Mucosa of rectum (tissue), 2 donors: ENCODE data around the gene POLR2C.

ENCODE experiments used
- H3K27ac ChIP-seq, 2 donors: one replicate each; pipeline ENCODE4 v1.7.0; 2013; ENCODE audit warnings: inconsistent platforms in 2 of 2, low read depth in 2 of 2, low read length in 2 of 2
- H3K27me3 ChIP-seq, 2 donors: one replicate each; pipeline ENCODE4 v1.7.0; 2013; ENCODE audit warnings: low read length in 2 of 2; ENCODE audit not compliant: control insufficient read depth in 2 of 2, insufficient read depth in 2 of 2
- H3K36me3 ChIP-seq, 2 donors: one replicate each; pipeline ENCODE4 v1.7.0; 2013; ENCODE audit warnings: low read length in 2 of 2; ENCODE audit not compliant: control insufficient read depth in 2 of 2, insufficient read depth in 2 of 2
- H3K4me1 ChIP-seq, 2 donors: one replicate each; pipeline ENCODE4 v1.7.0; 2013; ENCODE audit warnings: low read length in 2 of 2, mild to moderate bottlenecking in 1 of 2; ENCODE audit not compliant: control insufficient read depth in 2 of 2, insufficient read depth in 2 of 2
- H3K4me3 ChIP-seq, 2 donors: one replicate each; pipeline ENCODE4 v1.7.0; 2013; ENCODE audit warnings: low read length in 2 of 2
- H3K9ac ChIP-seq, 2 donors: one replicate each; pipeline ENCODE4 v1.7.0; 2013; ENCODE audit warnings: low read length in 2 of 2, low read depth in 1 of 2, mild to moderate bottlenecking in 1 of 2
- H3K9me3 ChIP-seq, 2 donors: one replicate each; pipeline ENCODE4 v1.7.0; 2013; ENCODE audit warnings: low read length in 2 of 2; ENCODE audit not compliant: control insufficient read depth in 2 of 2
- donor health status: healthy.
- donor health status: Normal muscosa, but diverticular disease.

The POLR2C gene

GRCh38 chr16:57501492-57501891, 39.0 kb downstream of the POLR2C start:
- Histone ChIP-seq H3K27me3 (no peaks in the 10 kb centered on the region), H3K36me3 (no peaks in the 10 kb centered on the region), H3K27ac (no peak overlapping the region), H3K4me1 (no peaks in the 10 kb centered on the region), H3K4me3 (no peak overlapping the region), H3K9me3 (no peaks in the 10 kb centered on the region), H3K9ac (no peak overlapping the region)

GRCh38 chr16:57502048-57502775, 39.7 kb downstream of the POLR2C start:
- Histone ChIP-seq H3K4me3 (no peak overlapping the region), H3K4me1 (no peaks in the 10 kb centered on the region), H3K9me3 (no peaks in the 10 kb centered on the region), H3K27me3 (no peaks in the 10 kb centered on the region), H3K36me3 (no peaks in the 10 kb centered on the region), H3K27ac (no peak overlapping the region), H3K9ac (no peak overlapping the region)

GRCh38 chr16:57503366-57503765, 40.9 kb downstream of the POLR2C start:
- Histone ChIP-seq H3K27me3 (no peaks in the 10 kb centered on the region), H3K36me3 (no peaks in the 10 kb centered on the region), H3K4me3 (no peak overlapping the region), H3K4me1 (no peaks in the 10 kb centered on the region), H3K9me3 (no peaks in the 10 kb centered on the region), H3K9ac (no peak overlapping the region), H3K27ac (no peak overlapping the region)

- Histone ChIP-seq H3K9me3 (no peaks in the 10 kb centered on the region), H3K36me3 (no peaks in the 10 kb centered on the region), H3K4me1 (no peaks in the 10 kb centered on the region), H3K27me3 (no peaks in the 10 kb centered on the region), H3K27ac (no peak overlapping the region), H3K9ac (no peak overlapping the region), H3K4me3 (no peak overlapping the region)
Observed at GRCh38 chr16:57504001-57504400, 41.5 kb downstream of the POLR2C start.

GRCh38 chr16:57504491-57504890, 42.0 kb downstream of the POLR2C start:
- Histone ChIP-seq H3K4me3 (no peak overlapping the region), H3K9ac (no peak overlapping the region), H3K9me3 (no peaks in the 10 kb centered on the region), H3K27me3 (no peaks in the 10 kb centered on the region), H3K4me1 (no peaks in the 10 kb centered on the region), H3K27ac (no peak overlapping the region), H3K36me3 (no peaks in the 10 kb centered on the region)

DNA sequence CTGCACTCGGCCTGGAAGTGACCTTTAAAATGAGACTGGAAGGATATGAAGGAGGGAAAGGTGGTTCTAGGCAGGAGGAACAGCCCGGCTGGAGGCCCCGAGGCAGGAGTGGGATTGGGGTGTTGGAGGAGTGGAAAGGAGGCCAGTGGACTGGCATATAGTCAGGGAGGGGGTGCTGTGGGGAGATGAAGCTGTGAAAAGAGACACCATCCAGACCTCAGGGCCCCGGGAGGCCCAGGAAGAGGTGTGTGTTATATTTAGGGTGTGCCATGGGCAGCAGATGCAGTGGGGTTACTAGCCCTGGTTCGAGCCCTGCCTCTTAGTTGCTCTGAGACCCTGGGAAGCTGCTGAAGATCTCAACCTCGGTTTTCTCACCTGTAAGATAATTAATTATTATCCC, 42.7 kb downstream of the POLR2C start:
- no peaks in the 10 kb centered on the region for H3K9me3 ChIP-seq
- no peaks in the 10 kb centered on the region for H3K36me3 ChIP-seq
- H3K27ac ChIP-seq, result no peak overlapping the region
- no peak overlapping the region for H3K9ac ChIP-seq
- no peak overlapping the region for H3K4me3 ChIP-seq
- H3K4me1 ChIP-seq, result no peaks in the 10 kb centered on the region
- H3K27me3 ChIP-seq, result no peaks in the 10 kb centered on the region

DNA sequence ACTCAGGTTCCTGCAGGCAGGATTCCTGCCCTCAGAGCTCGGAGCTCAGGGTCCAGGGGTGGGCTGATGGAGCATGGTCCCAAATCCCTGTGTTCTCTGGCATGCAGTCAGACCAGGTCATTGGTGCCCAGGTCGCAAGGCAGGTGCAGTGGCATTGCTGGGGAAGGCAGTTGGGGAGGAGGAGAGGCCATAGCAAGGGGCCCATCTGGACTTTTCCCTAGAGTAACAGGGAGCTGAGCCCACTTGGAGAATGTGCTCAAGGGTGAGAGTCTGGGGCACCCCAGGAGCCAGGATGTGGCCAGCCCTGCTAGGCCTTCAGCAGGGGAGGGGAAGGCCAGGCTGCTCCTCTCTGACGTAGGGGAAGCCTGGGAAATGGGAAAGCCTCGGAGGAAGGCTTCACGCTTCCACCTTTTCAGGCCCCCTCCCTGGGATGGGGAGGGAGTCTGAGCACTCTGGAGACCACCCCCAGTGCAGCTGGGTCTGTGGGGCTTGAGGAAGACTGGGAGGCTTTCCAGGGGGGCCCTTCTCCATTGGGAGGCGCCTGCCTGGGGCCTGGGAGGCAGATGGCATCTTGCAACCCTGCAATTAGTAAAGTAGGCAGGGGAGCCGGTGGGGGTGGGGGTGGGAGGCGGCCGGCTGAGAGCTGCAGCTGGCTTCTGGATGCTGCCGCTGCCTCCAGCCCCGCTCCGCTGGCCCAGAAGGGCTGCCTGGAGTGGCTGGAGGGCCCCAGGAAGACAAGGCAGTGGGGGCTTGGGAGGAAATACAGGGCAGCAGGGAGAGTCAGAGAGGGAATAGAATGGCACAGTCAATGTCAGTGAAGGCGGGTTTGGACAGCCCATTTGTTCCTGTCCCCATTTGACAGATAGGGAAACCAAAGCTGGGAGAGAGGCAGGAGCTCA, 44.9 kb downstream of the POLR2C start:
- H3K4me1 ChIP-seq, result no peaks in the 10 kb centered on the region
- no peaks in the 10 kb centered on the region for H3K36me3 ChIP-seq
- no peak overlapping the region for H3K4me3 ChIP-seq
- H3K9me3 ChIP-seq, result no peaks in the 10 kb centered on the region
- H3K27ac ChIP-seq, result no peak overlapping the region
- H3K27me3 ChIP-seq, result no peaks in the 10 kb centered on the region
- H3K9ac ChIP-seq, result no peak overlapping the region

- no peak overlapping the region for H3K9ac ChIP-seq
- H3K4me1 ChIP-seq, result peaks cover 2 to 3% of the 10 kb centered on the region in 2 donors
Observed at GRCh38 chr16:57508035-57508425, 45.6 kb downstream of the POLR2C start.

GRCh38 chr16:57509231-57509923, 46.9 kb downstream of the POLR2C start:
- H3K27me3 ChIP-seq, result no peaks in the 10 kb centered on the region
- H3K9me3 ChIP-seq, result no peaks in the 10 kb centered on the region
- H3K9ac ChIP-seq, result no peak overlapping the region
- H3K27ac ChIP-seq, result no peak overlapping the region
- H3K36me3 ChIP-seq, result no peaks in the 10 kb centered on the region
- no peak overlapping the region for H3K4me3 ChIP-seq
- H3K4me1 ChIP-seq, result peaks cover 3 to 9% of the 10 kb centered on the region in 2 donors

More at GRCh38 chr16:57508035-57508425, 45.6 kb downstream of the POLR2C start:
- H3K36me3 ChIP-seq, result no peaks in the 10 kb centered on the region
- no peak overlapping the region for H3K27ac ChIP-seq
- H3K27me3 ChIP-seq, result no peaks in the 10 kb centered on the region
- no peak overlapping the region for H3K4me3 ChIP-seq
- H3K9me3 ChIP-seq, result no peaks in the 10 kb centered on the region
